Neural crest cell (in vitro differentiated cells): ENCODE data around the gene BUB3. TPM values are rescaled to one million over a fixed set of nuclear protein-coding genes. Genes with fewer than 3 reads are reported as not detected.

Experiments
- DNase-seq: peaks from one replicate; pipeline ENCODE4 v3.0.0; 2021; ENCODE audit warnings: low read depth, mixed read lengths, low spot score
- H3K27ac Mint-ChIP-seq: one replicate; pipeline ENCODE4 v1.8.0; 2021; ENCODE audit warnings: mild to moderate bottlenecking, mixed read lengths; ENCODE audit not compliant: unreplicated experiment
- H3K27me3 Mint-ChIP-seq: 2 replicates; pipeline ENCODE4 v1.8.0; 2021; ENCODE audit warnings: low read depth, mild to moderate bottlenecking, mixed read lengths
- H3K36me3 Mint-ChIP-seq: 2 replicates; pipeline ENCODE4 v1.8.0; 2021; ENCODE audit warnings: low read depth, mild to moderate bottlenecking, mixed read lengths
- H3K4me1 Mint-ChIP-seq: 2 replicates; pipeline ENCODE4 v1.8.0; 2021; ENCODE audit warnings: mixed read lengths
- H3K4me3 Mint-ChIP-seq: one replicate; pipeline ENCODE4 v1.8.0; 2021; ENCODE audit warnings: mild to moderate bottlenecking, mixed read lengths
- H3K9me3 Mint-ChIP-seq: 2 replicates; pipeline ENCODE4 v1.8.0; 2021; ENCODE audit warnings: mixed read lengths
- total RNA-seq: library from RNA; stranded (reverse); gene quantifications from 2 replicates; pipeline ENCODE4 v1.2.1, GENCODE V29; 2021
- TF ChIP-seq, protein P1 (sequence below): fragments of 200-600 bp; sonication (generic); conservative IDR thresholded peaks from 2 replicates; pipeline ENCODE4 v1.5.0; 2021; ENCODE audit warnings: antibody characterized with exemption, mild to moderate bottlenecking

BUB3 gene
- total RNA-seq, 1 donor from 2014 or later, result 171 TPM

DNA sequence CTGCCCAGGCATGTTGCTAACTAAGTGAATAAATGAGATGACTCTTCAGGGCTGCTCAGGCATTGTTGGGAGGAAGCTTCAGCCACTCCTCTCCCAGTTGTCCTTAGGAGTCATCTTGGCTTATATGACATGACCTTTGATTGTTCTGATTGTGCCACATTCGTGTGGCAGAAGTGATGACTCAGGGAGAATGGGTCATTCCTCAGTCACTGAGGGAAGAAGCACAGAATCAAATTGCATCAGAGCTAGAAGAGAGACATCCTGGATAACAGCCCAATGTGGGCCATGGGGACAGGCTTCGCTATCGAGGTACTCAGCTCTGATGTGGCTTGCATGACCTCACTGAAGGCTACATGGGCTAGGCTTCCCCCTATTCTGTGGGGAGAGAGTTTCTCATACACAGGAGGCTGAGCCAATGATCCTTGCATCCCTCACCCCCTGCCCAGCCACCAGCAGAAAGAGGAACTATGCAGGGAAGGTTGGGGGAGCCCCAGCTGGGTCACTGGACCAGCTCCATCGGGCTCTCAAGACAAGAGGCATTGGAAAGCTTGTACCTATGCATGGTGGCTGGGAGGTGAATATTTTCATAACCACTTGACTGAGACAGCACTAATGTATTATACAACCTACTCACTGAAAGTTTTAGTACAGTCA lies 24.5 kb upstream of the BUB3 start:
- H3K27me3 Mint-ChIP-seq, result peaks cover 99% of the 10 kb centered on the region
- H3K9me3 Mint-ChIP-seq, result no peaks in the 10 kb centered on the region
- no peaks in the 10 kb centered on the region for H3K36me3 Mint-ChIP-seq
- H3K27ac Mint-ChIP-seq, result no peak overlapping the region
- H3K4me1 Mint-ChIP-seq, result peaks cover 20% of the 10 kb centered on the region
- DNase-seq, result no peak
- no peak overlapping the region for H3K4me3 Mint-ChIP-seq
- TF ChIP-seq, protein P1, sequence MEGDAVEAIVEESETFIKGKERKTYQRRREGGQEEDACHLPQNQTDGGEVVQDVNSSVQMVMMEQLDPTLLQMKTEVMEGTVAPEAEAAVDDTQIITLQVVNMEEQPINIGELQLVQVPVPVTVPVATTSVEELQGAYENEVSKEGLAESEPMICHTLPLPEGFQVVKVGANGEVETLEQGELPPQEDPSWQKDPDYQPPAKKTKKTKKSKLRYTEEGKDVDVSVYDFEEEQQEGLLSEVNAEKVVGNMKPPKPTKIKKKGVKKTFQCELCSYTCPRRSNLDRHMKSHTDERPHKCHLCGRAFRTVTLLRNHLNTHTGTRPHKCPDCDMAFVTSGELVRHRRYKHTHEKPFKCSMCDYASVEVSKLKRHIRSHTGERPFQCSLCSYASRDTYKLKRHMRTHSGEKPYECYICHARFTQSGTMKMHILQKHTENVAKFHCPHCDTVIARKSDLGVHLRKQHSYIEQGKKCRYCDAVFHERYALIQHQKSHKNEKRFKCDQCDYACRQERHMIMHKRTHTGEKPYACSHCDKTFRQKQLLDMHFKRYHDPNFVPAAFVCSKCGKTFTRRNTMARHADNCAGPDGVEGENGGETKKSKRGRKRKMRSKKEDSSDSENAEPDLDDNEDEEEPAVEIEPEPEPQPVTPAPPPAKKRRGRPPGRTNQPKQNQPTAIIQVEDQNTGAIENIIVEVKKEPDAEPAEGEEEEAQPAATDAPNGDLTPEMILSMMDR, result no peak

GRCh38 chr10:123132576-123133477 lies 21.4 kb upstream of the BUB3 start:
- H3K27me3 Mint-ChIP-seq, result peaks cover 96% of the 10 kb centered on the region
- no peaks in the 10 kb centered on the region for H3K9me3 Mint-ChIP-seq
- DNase-seq, result peak; percentile 96
- H3K4me1 Mint-ChIP-seq, result peaks cover 24% of the 10 kb centered on the region
- TF ChIP-seq, protein P1, result peak; percentile 95
- H3K27ac Mint-ChIP-seq, result no peak overlapping the region
- no peaks in the 10 kb centered on the region for H3K36me3 Mint-ChIP-seq
- peak overlapping the region; percentile 83 for H3K4me3 Mint-ChIP-seq

- Mint-ChIP-seq H3K36me3 (no peaks in the 10 kb centered on the region), H3K4me1 (peaks cover 24% of the 10 kb centered on the region), H3K4me3 (peak overlapping the region; percentile 34), H3K27ac (no peak overlapping the region), H3K27me3 (peaks cover 96% of the 10 kb centered on the region), H3K9me3 (no peaks in the 10 kb centered on the region)
- DNase-seq, result no peak
- TF ChIP-seq, protein P1, result no peak
Measured at GRCh38 chr10:123133541-123134342, 20.5 kb upstream of the BUB3 start.

GRCh38 chr10:123134343-123134914 lies 19.8 kb upstream of the BUB3 start:
- Mint-ChIP-seq H3K27ac (no peak overlapping the region), H3K36me3 (no peaks in the 10 kb centered on the region), H3K9me3 (no peaks in the 10 kb centered on the region), H3K4me1 (peaks cover 29% of the 10 kb centered on the region), H3K4me3 (peak overlapping the region; percentile 49), H3K27me3 (peaks cover 96% of the 10 kb centered on the region)
- TF ChIP-seq, protein P1, result no peak
- DNase-seq, result no peak

GRCh38 chr10:123134915-123135414 lies 19.2 kb upstream of the BUB3 start:
- Mint-ChIP-seq H3K4me1 (peaks cover 34% of the 10 kb centered on the region), H3K9me3 (no peaks in the 10 kb centered on the region), H3K27ac (no peak overlapping the region), H3K27me3 (peaks cover 96% of the 10 kb centered on the region), H3K4me3 (peak overlapping the region; percentile 19), H3K36me3 (no peaks in the 10 kb centered on the region)
- DNase-seq, result no peak
- TF ChIP-seq, protein P1, result no peak
